ENCODE data around the gene APOBEC4.

APOBEC4 gene

DNA sequence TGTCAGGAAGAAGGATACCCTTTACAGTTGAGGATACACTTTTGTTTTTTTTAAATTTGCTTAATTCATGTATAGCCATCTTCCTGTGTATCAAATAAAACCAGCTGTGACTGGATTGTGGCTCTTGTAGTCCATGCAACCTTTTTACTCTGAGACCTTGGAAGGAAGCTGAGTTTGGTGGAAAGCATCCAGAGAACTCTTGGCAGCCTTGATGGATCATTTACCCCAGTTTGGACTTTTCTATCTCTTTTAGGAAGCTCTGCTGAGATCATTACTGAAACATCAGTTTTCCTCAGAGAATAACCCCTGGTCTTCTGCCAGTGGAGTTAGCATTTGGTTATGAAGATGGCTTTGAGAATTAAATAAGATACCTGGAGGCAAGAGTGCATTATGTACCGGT is 21.2 kb upstream of the APOBEC4 start:
- H3K9ac ChIP-seq (ENCODE audit: insufficient read length, low read depth): no peak overlapping the region
- peaks cover 13% of the 10 kb centered on the region for H3K9me3 ChIP-seq (ENCODE audit: insufficient read depth, low read length)
- no peaks in the 10 kb centered on the region for H3K4me1 ChIP-seq (ENCODE audit: insufficient read depth, insufficient read length)
- no peak overlapping the region for H3K4me3 ChIP-seq (ENCODE audit: insufficient read length, low read depth)
- DNase-seq (ENCODE audit: low read depth, low spot score): no peak
- TF ChIP-seq ZNF274 (IDR thresholded peaks at IDR 0.05; ENCODE audit: low read depth, low read length) (no peak), SUZ12 (IDR thresholded peaks at IDR 0.05; ENCODE audit: extremely low read depth, insufficient read depth, insufficient read length) (no peak), YY1 (IDR thresholded peaks at IDR 0.05; ENCODE audit: insufficient read depth, insufficient read length) (no peak)
- H3K27me3 ChIP-seq (ENCODE audit: insufficient read depth, insufficient read length): no peaks in the 10 kb centered on the region
- H3K36me3 ChIP-seq (ENCODE audit: insufficient read depth, insufficient read length, low read length): no peaks in the 10 kb centered on the region

DNA sequence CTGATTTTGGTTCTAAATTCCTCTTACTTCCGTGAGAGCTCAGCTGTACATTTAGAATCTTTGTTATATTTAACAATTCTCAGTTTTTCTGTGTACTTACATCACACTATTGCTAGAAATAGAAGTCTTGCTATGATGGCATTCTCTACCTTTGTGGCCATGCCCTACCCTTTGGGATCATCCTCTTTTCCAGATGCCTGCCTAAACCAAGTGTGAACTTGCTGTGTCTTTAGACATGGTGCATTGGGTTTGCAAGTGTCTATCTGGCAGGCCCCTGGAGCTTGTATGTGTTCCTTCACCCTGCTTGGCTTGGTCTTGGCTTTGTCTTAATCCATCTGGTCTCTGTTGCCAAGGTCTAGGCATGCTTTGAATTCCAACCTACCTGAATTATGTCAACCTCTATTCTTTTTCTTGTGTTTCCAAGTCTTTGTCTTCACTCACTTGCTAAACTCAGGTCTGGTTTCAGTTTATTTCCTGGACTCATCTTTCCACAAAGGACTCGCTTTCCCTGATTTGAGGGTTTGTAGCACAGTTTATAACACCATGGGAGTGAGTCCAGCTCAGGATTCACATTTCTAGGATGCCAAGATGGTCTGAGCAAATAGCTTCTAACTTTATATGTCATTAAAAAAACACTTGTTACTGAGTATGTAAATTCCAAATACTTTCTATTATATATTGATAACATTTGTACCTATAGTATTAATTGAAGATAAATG is 20.6 kb upstream of the APOBEC4 start:
- Histone ChIP-seq H3K36me3 (ENCODE audit: insufficient read depth, insufficient read length, low read length) (no peaks in the 10 kb centered on the region), H3K9me3 (ENCODE audit: insufficient read depth, low read length) (peaks cover 13% of the 10 kb centered on the region), H3K9ac (ENCODE audit: insufficient read length, low read depth) (no peak overlapping the region), H3K4me3 (ENCODE audit: insufficient read length, low read depth) (no peak overlapping the region), H3K4me1 (ENCODE audit: insufficient read depth, insufficient read length) (no peaks in the 10 kb centered on the region), H3K27me3 (ENCODE audit: insufficient read depth, insufficient read length) (no peaks in the 10 kb centered on the region)
- no peak for DNase-seq (ENCODE audit: low read depth, low spot score)
- TF ChIP-seq ZNF274 (IDR thresholded peaks at IDR 0.05; ENCODE audit: low read depth, low read length) (no peak), YY1 (IDR thresholded peaks at IDR 0.05; ENCODE audit: insufficient read depth, insufficient read length) (no peak), SUZ12 (IDR thresholded peaks at IDR 0.05; ENCODE audit: extremely low read depth, insufficient read depth, insufficient read length) (no peak)

DNA sequence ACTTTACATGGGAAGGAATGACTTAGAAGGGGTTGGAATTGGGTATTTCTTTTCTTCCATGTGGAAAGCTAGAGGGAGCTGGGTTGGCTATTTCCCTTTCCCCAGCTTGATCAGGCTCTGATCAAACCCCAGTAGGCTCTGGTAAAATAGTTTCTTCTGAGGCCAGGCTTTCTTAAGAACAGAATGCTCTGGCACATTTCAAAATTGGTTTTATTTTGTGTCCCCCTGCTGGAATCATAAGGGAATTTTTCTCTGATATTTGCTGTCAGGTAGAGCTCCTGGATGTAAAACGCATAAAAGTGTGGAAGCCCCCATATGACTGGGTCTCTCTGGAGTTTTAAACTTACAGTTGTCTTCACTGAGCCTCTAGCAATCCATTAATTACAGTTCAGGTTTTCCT is 17.1 kb upstream of the APOBEC4 start:
- Histone ChIP-seq H3K4me3 (ENCODE audit: insufficient read length, low read depth) (no peak overlapping the region), H3K9me3 (ENCODE audit: insufficient read depth, low read length) (peaks cover 13% of the 10 kb centered on the region), H3K36me3 (ENCODE audit: insufficient read depth, insufficient read length, low read length) (no peaks in the 10 kb centered on the region), H3K27me3 (ENCODE audit: insufficient read depth, insufficient read length) (no peaks in the 10 kb centered on the region), H3K4me1 (ENCODE audit: insufficient read depth, insufficient read length) (no peaks in the 10 kb centered on the region), H3K9ac (ENCODE audit: insufficient read length, low read depth) (no peak overlapping the region)
- no peak for TF ChIP-seq ZNF274 (IDR thresholded peaks at IDR 0.05; ENCODE audit: low read depth, low read length)
- no peak for TF ChIP-seq YY1 (IDR thresholded peaks at IDR 0.05; ENCODE audit: insufficient read depth, insufficient read length)
- no peak for TF ChIP-seq SUZ12 (IDR thresholded peaks at IDR 0.05; ENCODE audit: extremely low read depth, insufficient read depth, insufficient read length)
- DNase-seq (ENCODE audit: low read depth, low spot score): no peak

DNA sequence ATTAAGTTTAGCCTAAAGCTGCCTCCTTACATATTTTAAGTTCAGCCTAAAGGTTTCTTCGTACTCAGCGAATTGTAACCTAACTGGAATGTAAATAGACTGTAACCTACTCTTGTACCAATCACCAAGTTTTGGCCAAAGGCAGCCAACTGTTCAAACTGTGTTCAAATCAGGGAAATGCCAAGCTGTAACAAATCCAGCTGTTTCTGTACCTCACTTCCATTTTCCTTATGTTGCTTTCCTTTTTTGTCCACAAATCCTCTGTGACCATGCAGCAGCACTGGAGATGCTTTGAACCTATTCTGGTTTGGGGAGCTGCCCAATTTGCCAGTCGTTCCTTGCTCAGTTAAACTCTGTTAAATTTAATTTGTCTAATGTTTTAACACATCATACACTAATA is 3.2 kb upstream of the APOBEC4 start:
- Histone ChIP-seq H3K4me1 (ENCODE audit: insufficient read depth, insufficient read length) (no peaks in the 10 kb centered on the region), H3K9me3 (ENCODE audit: insufficient read depth, low read length) (no peaks in the 10 kb centered on the region), H3K9ac (ENCODE audit: insufficient read length, low read depth) (no peak overlapping the region), H3K27me3 (ENCODE audit: insufficient read depth, insufficient read length) (no peaks in the 10 kb centered on the region), H3K4me3 (ENCODE audit: insufficient read length, low read depth) (no peak overlapping the region), H3K36me3 (ENCODE audit: insufficient read depth, insufficient read length, low read length) (no peaks in the 10 kb centered on the region)
- no peak for DNase-seq (ENCODE audit: low read depth, low spot score)
- TF ChIP-seq YY1 (IDR thresholded peaks at IDR 0.05; ENCODE audit: insufficient read depth, insufficient read length) (no peak), ZNF274 (IDR thresholded peaks at IDR 0.05; ENCODE audit: low read depth, low read length) (no peak), SUZ12 (IDR thresholded peaks at IDR 0.05; ENCODE audit: extremely low read depth, insufficient read depth, insufficient read length) (no peak)

DNA sequence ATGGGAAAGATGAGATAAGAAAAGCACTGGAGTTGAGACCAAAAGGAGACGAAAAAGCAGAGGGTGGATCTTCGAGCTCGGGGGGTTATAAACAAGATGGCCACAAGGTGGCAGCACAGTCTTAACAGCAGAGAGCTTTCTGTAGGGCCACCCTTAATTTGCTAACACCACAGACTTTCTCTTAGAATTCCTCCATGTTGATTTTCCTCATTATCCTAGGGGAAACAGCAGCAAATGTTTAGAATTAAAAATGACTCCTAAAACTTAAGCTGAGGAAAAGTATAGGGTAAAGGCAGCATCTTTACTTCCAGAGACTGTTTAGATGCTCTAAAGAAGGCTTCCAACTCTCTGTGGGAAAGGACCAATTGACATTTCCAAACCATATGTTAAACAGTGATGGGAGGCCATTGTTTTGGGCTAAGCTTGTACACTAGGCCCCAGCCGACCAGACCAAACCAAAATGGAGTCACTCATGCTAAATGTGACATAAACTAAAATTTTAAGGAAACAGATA is 2.5 kb upstream of the APOBEC4 start:
- TF ChIP-seq ZNF274 (IDR thresholded peaks at IDR 0.05; ENCODE audit: low read depth, low read length): no peak
- no peak for TF ChIP-seq YY1 (IDR thresholded peaks at IDR 0.05; ENCODE audit: insufficient read depth, insufficient read length)
- TF ChIP-seq SUZ12 (IDR thresholded peaks at IDR 0.05; ENCODE audit: extremely low read depth, insufficient read depth, insufficient read length): no peak
- Histone ChIP-seq H3K36me3 (ENCODE audit: insufficient read depth, insufficient read length, low read length) (no peaks in the 10 kb centered on the region), H3K9ac (ENCODE audit: insufficient read length, low read depth) (no peak overlapping the region), H3K9me3 (ENCODE audit: insufficient read depth, low read length) (no peaks in the 10 kb centered on the region), H3K4me3 (ENCODE audit: insufficient read length, low read depth) (no peak overlapping the region), H3K4me1 (ENCODE audit: insufficient read depth, insufficient read length) (no peaks in the 10 kb centered on the region), H3K27me3 (ENCODE audit: insufficient read depth, insufficient read length) (no peaks in the 10 kb centered on the region)
- DNase-seq (ENCODE audit: low read depth, low spot score): peak; percentile 84

DNA sequence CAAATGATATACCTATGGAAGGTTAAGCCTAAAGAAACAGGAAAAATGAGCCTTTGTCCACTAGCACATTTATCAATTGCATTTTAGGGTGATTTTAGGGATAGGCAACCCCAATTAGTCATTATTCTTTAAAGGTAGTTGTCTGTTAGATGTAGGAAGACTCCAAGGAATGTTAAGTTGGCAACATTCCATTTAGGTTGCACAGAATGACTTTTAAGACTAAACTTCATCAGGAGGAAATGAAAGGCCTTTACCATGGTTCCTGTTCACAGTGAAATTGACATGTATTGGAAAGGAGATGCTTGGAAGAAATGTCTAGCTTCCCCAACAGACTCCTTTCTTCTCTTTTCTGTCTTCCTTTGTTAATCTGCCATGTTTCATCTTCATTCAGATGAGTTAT is 1.6 kb upstream of the APOBEC4 start:
- Histone ChIP-seq H3K36me3 (ENCODE audit: insufficient read depth, insufficient read length, low read length) (no peaks in the 10 kb centered on the region), H3K4me3 (ENCODE audit: insufficient read length, low read depth) (no peak overlapping the region), H3K9ac (ENCODE audit: insufficient read length, low read depth) (no peak overlapping the region), H3K27me3 (ENCODE audit: insufficient read depth, insufficient read length) (no peaks in the 10 kb centered on the region), H3K4me1 (ENCODE audit: insufficient read depth, insufficient read length) (no peaks in the 10 kb centered on the region), H3K9me3 (ENCODE audit: insufficient read depth, low read length) (no peaks in the 10 kb centered on the region)
- TF ChIP-seq ZNF274 (IDR thresholded peaks at IDR 0.05; ENCODE audit: low read depth, low read length) (no peak), SUZ12 (IDR thresholded peaks at IDR 0.05; ENCODE audit: extremely low read depth, insufficient read depth, insufficient read length) (no peak), YY1 (IDR thresholded peaks at IDR 0.05; ENCODE audit: insufficient read depth, insufficient read length) (no peak)
- DNase-seq (ENCODE audit: low read depth, low spot score): no peak

DNA sequence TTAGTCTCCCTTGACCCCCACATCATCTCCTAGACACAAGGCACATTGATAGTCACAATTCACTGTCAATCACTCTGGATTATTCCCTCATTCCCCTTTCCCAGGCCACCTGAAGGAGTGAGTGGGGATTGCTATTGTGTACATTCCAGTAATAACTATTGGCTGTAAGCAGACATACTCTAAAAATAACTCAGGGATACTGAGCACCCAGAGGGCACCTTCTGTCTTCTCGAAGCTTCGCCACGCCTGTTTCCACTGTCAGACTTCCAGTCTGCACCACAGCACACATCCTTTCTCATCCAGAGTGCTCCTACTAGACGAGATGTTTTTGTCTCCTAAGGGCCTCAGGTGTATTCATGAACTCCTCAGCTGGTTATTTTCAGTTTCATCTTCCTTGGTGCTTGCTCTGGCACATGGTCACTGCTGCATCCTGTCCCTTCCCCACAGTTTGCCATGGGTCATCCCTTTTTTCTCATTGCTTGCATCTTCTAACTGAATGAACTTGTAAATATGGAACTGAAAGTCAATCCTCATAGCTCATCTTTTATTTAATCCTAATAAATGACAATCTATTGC is 848 bp upstream of the APOBEC4 start:
- Histone ChIP-seq H3K4me1 (ENCODE audit: insufficient read depth, insufficient read length) (no peaks in the 10 kb centered on the region), H3K4me3 (ENCODE audit: insufficient read length, low read depth) (no peak overlapping the region), H3K36me3 (ENCODE audit: insufficient read depth, insufficient read length, low read length) (no peaks in the 10 kb centered on the region), H3K9me3 (ENCODE audit: insufficient read depth, low read length) (no peaks in the 10 kb centered on the region), H3K9ac (ENCODE audit: insufficient read length, low read depth) (no peak overlapping the region), H3K27me3 (ENCODE audit: insufficient read depth, insufficient read length) (no peaks in the 10 kb centered on the region)
- no peak for DNase-seq (ENCODE audit: low read depth, low spot score)
- TF ChIP-seq ZNF274 (IDR thresholded peaks at IDR 0.05; ENCODE audit: low read depth, low read length) (no peak), YY1 (IDR thresholded peaks at IDR 0.05; ENCODE audit: insufficient read depth, insufficient read length) (no peak), SUZ12 (IDR thresholded peaks at IDR 0.05; ENCODE audit: extremely low read depth, insufficient read depth, insufficient read length) (no peak)
